ENCODE results near the gene PDIA4. TPM values are rescaled to one million over a fixed set of nuclear protein-coding genes. Genes with fewer than 3 reads are reported as not detected.

PDIA4 gene
- total RNA-seq, 1 experiment from 2014 or later = 217 TPM

DNA sequence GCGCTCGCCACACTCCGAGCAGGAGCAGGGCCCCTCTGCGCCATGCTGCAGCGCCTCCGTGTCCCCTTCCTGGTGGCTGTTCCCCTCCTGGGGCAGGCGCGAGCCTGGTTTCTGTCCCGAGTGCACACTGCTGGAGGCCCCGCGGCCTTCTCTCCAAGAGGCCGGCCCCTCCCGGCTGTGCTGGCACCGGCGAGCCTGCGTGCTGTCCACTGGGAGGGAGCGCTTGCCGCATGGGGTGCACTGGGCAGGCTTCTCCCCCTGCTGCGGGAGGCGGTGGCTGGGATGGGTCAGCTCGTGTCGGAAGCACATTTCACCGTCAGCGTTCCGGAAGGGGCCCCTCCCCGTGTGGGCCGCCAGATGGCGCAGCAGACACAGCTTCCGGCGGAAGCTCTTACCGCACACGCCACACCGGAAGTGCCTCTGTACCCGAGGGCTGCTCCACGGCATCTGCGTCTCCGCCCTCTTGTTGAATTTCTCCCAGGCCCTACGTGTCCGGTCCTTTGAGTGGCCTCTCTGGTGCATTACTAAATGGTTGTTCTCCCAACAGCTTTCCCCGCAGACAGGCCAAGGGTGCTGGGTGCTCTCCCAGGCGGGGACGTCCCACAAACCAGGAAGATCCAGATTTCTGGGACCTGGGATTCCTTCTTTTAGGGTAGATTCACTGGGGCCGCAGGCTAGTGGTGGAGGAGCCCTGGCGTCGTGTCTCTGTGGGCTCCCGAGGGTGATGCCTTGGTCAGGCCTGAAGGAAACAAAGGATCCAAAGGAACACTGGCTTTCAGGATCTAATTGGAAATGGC lies 43.5 kb upstream of the PDIA4 start (continued):
- no peak for TF ChIP-seq ELF1 (IDR thresholded peaks at IDR 0.05; ENCODE audit: borderline replicate concordance, low read depth)
- no peak for TF ChIP-seq FOSL1 (IDR thresholded peaks at IDR 0.05; ENCODE audit: low read depth)
- TF ChIP-seq, protein P1, sequence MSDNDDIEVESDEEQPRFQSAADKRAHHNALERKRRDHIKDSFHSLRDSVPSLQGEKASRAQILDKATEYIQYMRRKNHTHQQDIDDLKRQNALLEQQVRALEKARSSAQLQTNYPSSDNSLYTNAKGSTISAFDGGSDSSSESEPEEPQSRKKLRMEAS (IDR thresholded peaks at IDR 0.05) = no peak

- H2AFZ ChIP-seq (ENCODE audit: low read depth, low read length, poor library complexity, severe bottlenecking) = no peak overlapping the region
- no peaks in the 10 kb centered on the region for H3K27me3 ChIP-seq (ENCODE audit: insufficient read depth, low read length)
- ChIA-PET CTCF (interaction anchor here (0.5 to 1.6 kb wide), 7 partner anchors 13 to 355 kb away, joined by 3 to 6 read pairs (median 3); partner anchors contain the start of gene ZNF425), RAD21 (ENCODE audit: low non-redundant PET in 1 of 2, low total read pairs in 2 of 2, uncharacterized antibody in 2 of 2, unreplicated experiment in 2 of 2) (no interaction called here), POLR2A (interaction anchor here (0.9 kb wide), 1 partner anchor 13 kb away, joined by 3 read pairs; no protein-coding TSS in a partner anchor)
- H3K4me1 ChIP-seq (ENCODE audit: control insufficient read depth in 1 of 2, insufficient read depth in 2 of 2, low read length in 2 of 2) = peaks cover 4 to 26% of the 10 kb centered on the region in 2 experiments; a peak in 3 of 4 replicates
- ATAC-seq = no peak
- H3K9me2 ChIP-seq (ENCODE audit: insufficient read depth) = no peaks in the 10 kb centered on the region
- peaks cover 40% of the 10 kb centered on the region for H3K79me2 ChIP-seq (ENCODE audit: insufficient read depth, low read length)
- peak overlapping the region; percentile 79 for H3K9ac ChIP-seq (ENCODE audit: low read length)
- peaks cover 4 to 20% of the 10 kb centered on the region in 2 experiments; a peak in 3 of 4 replicates for H3K36me3 ChIP-seq (ENCODE audit: control insufficient read depth in 1 of 2, insufficient read depth in 2 of 2, low read length in 2 of 2)
- intact Hi-C loops (cut with micrococcal nuclease) = no loop called here
- DNase-seq (ENCODE audit: low read depth, low spot score) = no peak
- BruUV-seq (replicated peaks) = no TSS peak
- H3K27ac ChIP-seq (ENCODE audit: low read depth, low read length) = peak overlapping the region; percentile 77
- TF ChIP-seq JUND (IDR thresholded peaks at IDR 0.05) (no peak), SP1 (IDR thresholded peaks at IDR 0.05; ENCODE audit: low read depth) (no peak), POLR2A (IDR thresholded peaks at IDR 0.05; ENCODE audit: borderline replicate concordance, extremely low read depth, insufficient read depth, insufficient read length) (no peak), FOSL1 (IDR thresholded peaks at IDR 0.05; ENCODE audit: low read depth) (no peak), POLR2AphosphoS5 (IDR thresholded peaks at IDR 0.05; ENCODE audit: low read depth, low read length) (no peak), EGR1 (IDR thresholded peaks at IDR 0.05; ENCODE audit: low read depth) (no peak), CTCF (IDR thresholded peaks at IDR 0.05 in 2 of 3, conservative IDR thresholded peaks at IDR 0.05 in 1 of 3; ENCODE audit: borderline replicate concordance in 1 of 3, insufficient read depth in 1 of 3, low read depth in 2 of 3, low read length in 2 of 3) (no peak), CBX3 (IDR thresholded peaks at IDR 0.05; ENCODE audit: low read depth) (no peak)
- TF ChIP-seq, protein P2, sequence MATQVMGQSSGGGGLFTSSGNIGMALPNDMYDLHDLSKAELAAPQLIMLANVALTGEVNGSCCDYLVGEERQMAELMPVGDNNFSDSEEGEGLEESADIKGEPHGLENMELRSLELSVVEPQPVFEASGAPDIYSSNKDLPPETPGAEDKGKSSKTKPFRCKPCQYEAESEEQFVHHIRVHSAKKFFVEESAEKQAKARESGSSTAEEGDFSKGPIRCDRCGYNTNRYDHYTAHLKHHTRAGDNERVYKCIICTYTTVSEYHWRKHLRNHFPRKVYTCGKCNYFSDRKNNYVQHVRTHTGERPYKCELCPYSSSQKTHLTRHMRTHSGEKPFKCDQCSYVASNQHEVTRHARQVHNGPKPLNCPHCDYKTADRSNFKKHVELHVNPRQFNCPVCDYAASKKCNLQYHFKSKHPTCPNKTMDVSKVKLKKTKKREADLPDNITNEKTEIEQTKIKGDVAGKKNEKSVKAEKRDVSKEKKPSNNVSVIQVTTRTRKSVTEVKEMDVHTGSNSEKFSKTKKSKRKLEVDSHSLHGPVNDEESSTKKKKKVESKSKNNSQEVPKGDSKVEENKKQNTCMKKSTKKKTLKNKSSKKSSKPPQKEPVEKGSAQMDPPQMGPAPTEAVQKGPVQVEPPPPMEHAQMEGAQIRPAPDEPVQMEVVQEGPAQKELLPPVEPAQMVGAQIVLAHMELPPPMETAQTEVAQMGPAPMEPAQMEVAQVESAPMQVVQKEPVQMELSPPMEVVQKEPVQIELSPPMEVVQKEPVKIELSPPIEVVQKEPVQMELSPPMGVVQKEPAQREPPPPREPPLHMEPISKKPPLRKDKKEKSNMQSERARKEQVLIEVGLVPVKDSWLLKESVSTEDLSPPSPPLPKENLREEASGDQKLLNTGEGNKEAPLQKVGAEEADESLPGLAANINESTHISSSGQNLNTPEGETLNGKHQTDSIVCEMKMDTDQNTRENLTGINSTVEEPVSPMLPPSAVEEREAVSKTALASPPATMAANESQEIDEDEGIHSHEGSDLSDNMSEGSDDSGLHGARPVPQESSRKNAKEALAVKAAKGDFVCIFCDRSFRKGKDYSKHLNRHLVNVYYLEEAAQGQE (IDR thresholded peaks at IDR 0.05; ENCODE audit: low read depth) = no peak
- H3K4me3 ChIP-seq (replicated peaks in 1 of 2; ENCODE audit: low read depth in 1 of 2, low read length in 2 of 2) = peak overlapping the region; percentile 68 to 77
- H3K4me2 ChIP-seq (ENCODE audit: low read length) = peak overlapping the region; percentile 92
- H3K9me3 ChIP-seq (ENCODE audit: control insufficient read depth in 1 of 2, insufficient read depth in 1 of 2, low read depth in 1 of 2, low read length in 2 of 2) = no peaks in the 10 kb centered on the region
- H4K20me1 ChIP-seq (ENCODE audit: insufficient read depth) = no peaks in the 10 kb centered on the region
Measured at GRCh38 chr7:149071182-149071635, 42.9 kb upstream of the PDIA4 start.

Measured in HCT116 (cell line).